IPS DF 19.7 (cell line): ENCODE results near the gene YJU2.

Experiments
- DNase-seq: peaks from one replicate; pipeline ENCODE4 v3.0.0-alpha.2; 2013; ENCODE audit warnings: low read depth, low spot score

Gene YJU2

GRCh38 chr19:4298810-4299550 lies 52.1 kb downstream of the YJU2 start:
- no peak for DNase-seq

- DNase-seq: no peak
Measured at GRCh38 chr19:4300589-4300988, 53.7 kb downstream of the YJU2 start.

GRCh38 chr19:4301590-4302242 lies 54.8 kb downstream of the YJU2 start:
- DNase-seq: no peak

DNA sequence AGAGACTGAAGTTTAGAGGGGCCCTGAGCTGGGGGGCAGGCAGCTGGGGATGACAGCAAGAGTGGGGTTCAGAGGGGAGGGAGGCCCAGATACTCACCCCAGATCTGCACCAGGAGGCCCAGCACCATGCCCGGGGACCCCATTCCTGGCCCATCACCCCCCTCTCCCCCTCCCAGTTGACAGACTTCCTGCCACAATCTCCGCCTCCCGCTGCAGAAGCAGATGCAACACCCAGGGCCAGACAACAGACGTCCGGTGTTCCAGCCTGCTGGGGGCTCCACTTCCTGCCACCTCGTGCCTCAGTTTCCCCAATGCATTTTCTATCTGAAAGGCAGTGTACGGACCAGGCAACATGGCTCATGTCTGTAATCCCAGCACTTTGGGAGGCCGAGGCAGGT lies 55.4 kb downstream of the YJU2 start, which contains the start of gene TMIGD2:
Gene TMIGD2, minus strand, starts transcription at position 147 of the 398 bp plus-strand sequence. Its CDS starts 4 bp downstream, at position 143.
- DNase-seq: no peak

DNA sequence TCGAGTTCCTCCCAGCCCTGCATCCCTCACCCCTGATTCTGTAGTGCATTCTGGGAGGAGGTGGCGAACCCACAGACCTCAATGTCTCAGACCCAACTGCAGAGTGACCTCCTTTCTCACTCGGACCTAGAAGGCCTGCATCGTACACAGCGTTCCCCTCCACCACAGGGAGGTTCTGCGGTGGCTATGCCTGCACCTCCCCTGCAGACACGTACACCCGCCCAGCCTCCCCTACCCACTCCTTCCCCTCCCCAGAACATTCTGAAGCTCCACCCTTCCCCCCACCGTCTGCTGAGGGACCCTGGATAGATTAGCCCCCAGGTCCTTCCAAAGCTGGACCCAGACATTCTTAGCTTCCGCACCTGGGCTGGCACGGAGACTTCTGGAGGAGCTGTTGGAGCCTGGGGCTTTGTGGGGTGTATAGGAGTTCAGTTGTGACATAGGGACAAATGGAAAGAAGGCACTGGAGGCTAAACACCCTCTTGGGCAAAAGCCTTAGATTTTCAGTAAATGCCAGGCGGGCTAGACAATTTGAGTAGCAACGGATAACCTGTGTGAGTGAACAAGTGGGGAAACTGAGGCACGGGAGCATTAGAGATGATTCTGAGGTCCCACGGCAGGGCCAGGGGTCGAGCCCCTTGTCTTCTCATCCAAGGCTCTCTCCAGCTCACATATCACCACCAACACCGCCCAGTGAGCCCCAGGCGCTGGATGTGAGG lies 57.1 kb downstream of the YJU2 start:
- no peak for DNase-seq

DNA sequence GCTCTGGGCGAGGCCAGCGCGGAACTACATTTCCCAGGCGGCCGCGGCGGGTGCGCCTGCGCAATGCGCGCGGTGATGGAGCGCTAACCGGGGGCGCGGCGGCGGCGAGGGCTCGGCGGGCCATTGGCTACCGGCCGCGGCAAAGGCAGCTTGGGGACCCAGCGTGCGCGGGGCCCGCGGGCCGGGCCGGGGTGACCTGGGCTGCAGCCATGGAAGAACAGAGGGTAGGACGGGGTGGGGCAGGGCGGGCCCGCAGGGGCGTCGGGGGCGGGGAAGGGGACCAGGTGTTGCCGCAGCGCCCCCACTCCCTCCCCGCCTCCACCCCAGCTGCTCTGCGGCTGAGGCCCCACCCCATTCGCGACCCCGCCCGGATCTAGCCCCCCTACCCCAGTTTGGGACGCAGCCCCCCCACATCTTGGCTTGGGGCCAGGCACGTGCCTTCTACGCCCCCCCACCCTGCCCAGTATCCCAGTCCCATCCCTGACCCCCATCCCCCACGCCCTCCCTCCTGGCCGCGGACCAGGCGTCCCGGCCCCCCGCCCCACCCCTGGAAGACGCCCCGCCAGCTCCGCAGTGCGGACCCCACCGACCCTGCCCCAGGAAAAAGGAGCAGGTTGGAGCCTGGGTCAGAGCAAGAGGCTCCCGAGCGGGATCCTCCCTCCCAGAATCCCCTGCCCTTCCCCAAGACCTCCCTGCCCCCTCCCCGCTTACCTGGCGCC lies 57.8 kb downstream of the YJU2 start, which contains the start of gene FSD1:
Gene FSD1, plus strand, starts transcription at position 61 of the 719 bp plus-strand sequence. Its CDS starts 149 bp downstream, at position 210.
- no peak for DNase-seq

DNA sequence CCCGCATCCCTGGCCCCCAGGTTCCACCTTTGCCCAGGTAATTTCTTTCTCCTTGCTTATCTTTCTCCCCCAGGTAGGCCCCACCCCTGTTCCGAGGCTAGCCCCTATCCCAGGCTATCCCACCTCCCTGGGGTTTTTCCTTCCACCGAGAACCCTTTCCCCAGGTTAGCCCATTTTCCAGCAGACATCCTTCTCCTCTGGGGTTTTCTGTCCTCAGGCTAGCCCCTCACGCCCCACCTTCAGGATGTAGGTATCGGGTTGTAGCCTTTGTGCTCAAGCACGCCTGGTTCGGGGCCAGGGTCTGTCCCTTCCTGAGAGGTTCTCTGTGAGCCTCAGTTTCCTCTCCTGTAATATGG lies 58.4 kb downstream of the YJU2 start:
- DNase-seq: no peak

GRCh38 chr19:4305659-4306058 lies 58.8 kb downstream of the YJU2 start:
- no peak for DNase-seq

DNA sequence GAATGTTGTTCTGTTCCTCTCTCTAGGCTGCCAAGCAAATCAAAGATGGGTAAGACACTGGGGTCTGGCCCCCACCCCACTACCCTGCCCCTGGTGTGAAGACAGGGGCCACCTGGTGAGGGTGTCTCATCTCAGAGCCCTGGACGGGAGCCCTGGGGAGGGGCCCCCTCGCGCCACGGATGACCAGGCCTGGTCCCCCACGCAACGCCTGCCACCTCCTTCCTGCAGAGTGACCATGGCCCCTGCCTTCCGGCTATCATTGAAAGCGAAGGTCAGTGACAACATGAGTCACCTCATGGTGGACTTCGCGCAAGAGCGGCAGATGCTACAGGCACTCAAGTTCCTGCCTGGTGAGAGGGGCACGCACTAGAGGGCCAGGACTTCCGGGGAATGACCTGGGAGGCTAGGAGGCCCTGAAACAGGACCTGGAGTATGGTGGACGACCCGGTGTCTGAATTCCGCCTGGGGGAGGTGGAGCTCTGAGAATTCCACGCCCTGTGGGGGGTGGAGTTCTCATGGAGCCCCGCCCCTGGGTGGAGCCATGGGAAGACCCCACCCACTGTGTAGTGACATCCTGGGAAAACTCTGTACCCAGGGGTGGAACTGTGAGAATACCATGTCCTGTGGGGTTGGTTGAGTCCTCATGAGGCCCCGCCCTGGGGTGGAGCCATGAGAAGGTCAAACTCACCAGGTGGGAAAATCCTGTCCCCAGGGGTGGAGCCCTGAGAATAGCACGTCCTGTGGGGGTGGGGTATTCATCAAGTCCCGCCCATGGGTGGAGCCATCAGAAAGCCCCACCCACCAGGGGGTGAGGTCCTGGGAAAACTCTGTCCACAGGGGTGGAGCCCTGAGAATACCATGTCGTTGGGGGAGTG lies 63.6 kb downstream of the YJU2 start:
- no peak for DNase-seq

GRCh38 chr19:4313847-4314490 lies 67.1 kb downstream of the YJU2 start:
- no peak for DNase-seq

GRCh38 chr19:4316956-4317355 lies 70.1 kb downstream of the YJU2 start:
- no peak for DNase-seq

DNA sequence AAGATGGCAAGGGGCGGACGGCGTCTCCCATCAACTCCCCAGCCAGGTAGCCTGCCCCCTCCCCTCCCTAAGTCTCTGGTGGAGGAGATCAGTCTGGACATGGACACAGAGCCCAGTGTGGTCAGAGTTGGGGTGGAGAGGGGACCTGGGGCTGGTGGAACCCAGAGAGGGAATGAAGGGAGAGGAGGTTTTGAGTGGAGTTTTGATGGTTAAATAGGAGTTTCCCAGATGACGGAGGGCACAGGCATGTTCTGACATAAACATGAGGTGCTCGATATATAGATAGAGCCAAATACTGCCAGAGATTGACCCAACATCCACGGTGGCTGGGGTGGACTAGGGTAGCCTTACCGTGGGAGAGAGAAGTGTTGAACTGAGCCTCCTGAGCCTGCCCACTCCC lies 71.6 kb downstream of the YJU2 start:
- no peak for DNase-seq
